PC-3 (cell line): ENCODE data around the gene CCNY. TPM values are rescaled to one million over a fixed set of nuclear protein-coding genes. Genes with fewer than 3 reads are reported as not detected.
A peak's percentile ranks its signal among the peaks of the same experiment; 100 is the strongest.

Experiments used
- ATAC-seq: fragments of 200-7000 bp; cut with Tn5 transposase; 2 replicates; pipeline ENCODE4 v1.9.1; 2020; ENCODE audit warnings: mild to moderate bottlenecking, moderate library complexity
- BruUV-seq: library from RNA; stranded (reverse); fragments of 400-500 nt; replicated peaks from 2 replicates; lab custom pipeline; 2021; lab: Mats Ljungman, UMichigan
- CTCF ChIA-PET: fragments of 300-600 bp; sonication (Branson Sonifier 250); formaldehyde crosslinking; loops from one replicate; lab custom pipeline; 2022; ENCODE audit warnings: antibody characterized with exemption; lab: Charles Lee
- POLR2A ChIA-PET: fragments of 300-600 bp; sonication (Branson Sonifier 250); formaldehyde crosslinking; loops from one replicate; lab custom pipeline; 2022; ENCODE audit warnings: antibody characterized with exemption; ENCODE audit not compliant: unreplicated experiment; lab: Charles Lee
- DNase-seq: peaks from one replicate; pipeline ENCODE4 v3.0.0-alpha.2; 2015
- H2AFZ ChIP-seq: fragments of 300-600 bp; sonication (generic); 2 replicates; pipeline ENCODE4 v1.6.0; 2016; ENCODE audit warnings: antibody characterized with exemption, low read length
- H3F3A ChIP-seq: fragments of 300-600 bp; sonication (generic); one replicate; pipeline ENCODE4 v1.6.0; 2017; ENCODE audit warnings: antibody characterized with exemption, low read length, control low read depth, mild to moderate bottlenecking; ENCODE audit not compliant: unreplicated experiment
- H3K27ac ChIP-seq: fragments of 300-600 bp; sonication (generic); 2 replicates; pipeline ENCODE4 v1.5.1; 2016; ENCODE audit warnings: mild to moderate bottlenecking, low read length
- H3K27me3 ChIP-seq: fragments of 300-600 bp; sonication (generic); 2 replicates; pipeline ENCODE4 v1.6.1; 2016; ENCODE audit warnings: low read length, mixed read lengths
- H3K36me3 ChIP-seq: fragments of 300-600 bp; sonication (generic); 2 replicates; pipeline ENCODE4 v1.6.1; 2016; ENCODE audit warnings: low read depth, mixed run types, low read length, mixed read lengths
- H3K4me1 ChIP-seq: fragments of 300-600 bp; sonication (generic); 2 replicates; pipeline ENCODE4 v1.5.1; 2016; ENCODE audit warnings: low read length; ENCODE audit not compliant: insufficient read depth
- H3K4me2 ChIP-seq: fragments of 300-600 bp; sonication (generic); 2 replicates; pipeline ENCODE4 v1.6.0; 2016; ENCODE audit warnings: low read length
- H3K4me3 ChIP-seq: fragments of 300-600 bp; sonication (generic); 2 replicates; pipeline ENCODE4 v1.5.1; 2016; ENCODE audit warnings: mild to moderate bottlenecking, low read length, mixed read lengths
- H3K79me2 ChIP-seq: fragments of 300-600 bp; sonication (generic); 2 replicates; pipeline ENCODE4 v1.6.1; 2017; ENCODE audit warnings: low read length, mixed read lengths
- H3K9ac ChIP-seq: fragments of 300-600 bp; sonication (generic); 2 replicates; pipeline ENCODE4 v1.6.0; 2016; ENCODE audit warnings: mild to moderate bottlenecking, low read length
- H3K9me2 ChIP-seq: fragments of 300-600 bp; sonication (generic); replicated peaks from 2 replicates; pipeline ENCODE4 v1.6.1; 2016; ENCODE audit warnings: mixed run types, low read length, mixed read lengths
- H3K9me3 ChIP-seq: fragments of 300-600 bp; sonication (generic); 2 replicates; pipeline ENCODE4 v1.6.1; 2016; ENCODE audit warnings: low read length, mixed read lengths
- H4K20me1 ChIP-seq: fragments of 300-600 bp; sonication (generic); 2 replicates; pipeline ENCODE4 v1.6.1; 2016; ENCODE audit warnings: low read length, mixed read lengths
- CTCF ChIP-seq: fragments of 300-600 bp; sonication (generic); conservative IDR thresholded peaks from 2 replicates; pipeline ENCODE4 v1.5.1; 2017; ENCODE audit warnings: antibody characterized with exemption, low read depth, mild to moderate bottlenecking, low read length
- EZH2 ChIP-seq: fragments of 300-600 bp; sonication (generic); IDR thresholded peaks from one replicate; pipeline ENCODE4 v1.6.1; 2017; ENCODE audit warnings: antibody characterized with exemption, mild to moderate bottlenecking, low read length; ENCODE audit not compliant: unreplicated experiment
- EZH2phosphoT487 ChIP-seq: fragments of 300-600 bp; sonication (generic); IDR thresholded peaks from 2 replicates; pipeline ENCODE4 v1.6.1; 2018; ENCODE audit warnings: mild to moderate bottlenecking, antibody characterized with exemption, low read length, borderline replicate concordance
- intact Hi-C: fragments of 100-400 bp; cut with micrococcal nuclease; formaldehyde crosslinking; loops from 2 replicates; pipeline ENCODE4 v1.9.0; 2023
- total RNA-seq: library from RNA; depleted of rRNA; stranded (reverse); fragments of >200 nt; gene quantifications from 2 replicates; pipeline ENCODE4 v1.2.3, GENCODE V29; 2014

Gene CCNY
- total RNA-seq, 1 experiment from 2014 or later: 146 TPM

- no peaks in the 10 kb centered on the region for H3K9me3 ChIP-seq
- TF ChIP-seq EZH2phosphoT487: no peak
- TF ChIP-seq CTCF: no peak
- TF ChIP-seq EZH2: no peak
- H3K79me2 ChIP-seq: peaks cover 78% of the 10 kb centered on the region
- no peak overlapping the region for H3K4me2 ChIP-seq
- H3K9me2 ChIP-seq: no peaks in the 10 kb centered on the region
- peaks cover 12% of the 10 kb centered on the region for H3K4me1 ChIP-seq
- ChIA-PET CTCF (interaction anchor here (0.6 kb wide), 1 partner anchor 153 kb away, joined by 3 read pairs; no protein-coding TSS in a partner anchor), POLR2A (no interaction called here)
- H3K4me3 ChIP-seq: no peak overlapping the region
- no peaks in the 10 kb centered on the region for H3K27me3 ChIP-seq
- H3F3A ChIP-seq: no peaks in the 10 kb centered on the region
- peaks cover 38% of the 10 kb centered on the region for H4K20me1 ChIP-seq
- no TSS peak for BruUV-seq
- ATAC-seq (no peak), DNase-seq (no peak)
- no peaks in the 10 kb centered on the region for H3K36me3 ChIP-seq
- H3K9ac ChIP-seq: no peak overlapping the region
- intact Hi-C loops: no loop called here
- no peak overlapping the region for H3K27ac ChIP-seq
- no peak overlapping the region for H2AFZ ChIP-seq
These were observed 73.5 kb downstream of the CCNY start for GRCh38 chr10:35409808-35410207.

- H3K27me3 ChIP-seq: no peaks in the 10 kb centered on the region
- TF ChIP-seq CTCF (no peak), EZH2phosphoT487 (no peak), EZH2 (no peak)
- H3K36me3 ChIP-seq: no peaks in the 10 kb centered on the region
- H3K79me2 ChIP-seq: peaks cover 85% of the 10 kb centered on the region
- no peak overlapping the region for H3K4me3 ChIP-seq
- intact Hi-C loops: no loop called here
- ATAC-seq (no peak), DNase-seq (no peak)
- BruUV-seq: no TSS peak
- H2AFZ ChIP-seq: no peak overlapping the region
- H3K27ac ChIP-seq: no peak overlapping the region
- H3K9ac ChIP-seq: no peak overlapping the region
- H3K9me3 ChIP-seq: no peaks in the 10 kb centered on the region
- ChIA-PET CTCF (no interaction called here), POLR2A (no interaction called here)
- H3K4me2 ChIP-seq: no peak overlapping the region
- H3K9me2 ChIP-seq: no peaks in the 10 kb centered on the region
- H3K4me1 ChIP-seq: peaks cover 12% of the 10 kb centered on the region
- peaks cover 52% of the 10 kb centered on the region for H4K20me1 ChIP-seq
- no peaks in the 10 kb centered on the region for H3F3A ChIP-seq
These were observed 75.9 kb downstream of the CCNY start for GRCh38 chr10:35412003-35412723.

DNA sequence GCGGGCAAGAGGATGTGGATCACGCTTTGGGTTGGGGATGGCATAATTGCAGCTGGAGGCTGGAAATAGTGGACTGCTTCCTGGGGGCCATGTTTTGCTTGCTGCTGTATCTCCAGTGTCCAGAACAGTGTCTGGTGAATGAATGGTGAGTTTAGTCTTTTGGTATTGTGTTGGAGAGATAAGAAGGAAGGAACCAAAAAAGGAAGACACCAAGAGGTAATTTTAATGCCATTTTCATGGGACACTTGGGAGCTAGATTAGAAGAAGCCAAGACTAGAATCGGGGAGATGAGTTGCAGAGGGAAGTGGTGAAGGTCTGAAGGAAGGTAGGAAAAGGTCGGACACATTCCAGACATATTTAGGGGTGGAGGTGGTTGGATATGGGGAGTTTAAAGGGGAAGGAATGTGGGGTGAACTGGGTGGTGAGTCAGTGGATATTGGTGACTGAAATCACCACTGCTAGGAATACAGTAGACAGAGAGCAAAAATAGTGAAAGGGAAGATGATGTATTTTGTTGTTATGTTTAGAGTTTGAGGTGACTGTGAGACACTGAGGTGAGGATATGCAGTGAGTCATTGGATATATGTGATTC lies 76.7 kb downstream of the CCNY start:
- ChIA-PET POLR2A (no interaction called here), CTCF (no interaction called here)
- H3K9ac ChIP-seq: no peak overlapping the region
- H3K9me3 ChIP-seq: no peaks in the 10 kb centered on the region
- no peak overlapping the region for H3K4me3 ChIP-seq
- DNase-seq (peak; percentile 68), ATAC-seq (peak; percentile 45)
- H3K4me2 ChIP-seq: peak overlapping the region; percentile 4
- H3K9me2 ChIP-seq: no peaks in the 10 kb centered on the region
- H3F3A ChIP-seq: no peaks in the 10 kb centered on the region
- no peaks in the 10 kb centered on the region for H3K36me3 ChIP-seq
- H2AFZ ChIP-seq: no peak overlapping the region
- no peaks in the 10 kb centered on the region for H3K27me3 ChIP-seq
- TF ChIP-seq CTCF (no peak), EZH2phosphoT487 (no peak), EZH2 (no peak)
- intact Hi-C loops: no loop called here
- no peak overlapping the region for H3K27ac ChIP-seq
- H4K20me1 ChIP-seq: peaks cover 54% of the 10 kb centered on the region
- no TSS peak for BruUV-seq
- H3K4me1 ChIP-seq: peaks cover 12% of the 10 kb centered on the region
- H3K79me2 ChIP-seq: peaks cover 94% of the 10 kb centered on the region
